Suprapubic skin (tissue), 3 donors: ENCODE measurements around the gene TGFB2.

Source experiments
- EP300 ChIP-seq: sonication (generic); formaldehyde crosslinking; IDR thresholded peaks from one replicate; pipeline ENCODE4 v1.6.1; 2017; ENCODE audit warnings: antibody characterized with exemption
- TF ChIP-seq, protein P1 (sequence below), 2 donors: fragments of 200-600 bp in 1 of 2; fragments of 450-650 bp in 1 of 2; sonication (generic) in 1 of 2; IDR thresholded peaks; one replicate each; pipeline ENCODE4 v1.5.1; 2016 to 2019; ENCODE audit warnings: antibody characterized with exemption in 2 of 2, mild to moderate bottlenecking in 1 of 2, moderate library complexity in 1 of 2

DNA sequence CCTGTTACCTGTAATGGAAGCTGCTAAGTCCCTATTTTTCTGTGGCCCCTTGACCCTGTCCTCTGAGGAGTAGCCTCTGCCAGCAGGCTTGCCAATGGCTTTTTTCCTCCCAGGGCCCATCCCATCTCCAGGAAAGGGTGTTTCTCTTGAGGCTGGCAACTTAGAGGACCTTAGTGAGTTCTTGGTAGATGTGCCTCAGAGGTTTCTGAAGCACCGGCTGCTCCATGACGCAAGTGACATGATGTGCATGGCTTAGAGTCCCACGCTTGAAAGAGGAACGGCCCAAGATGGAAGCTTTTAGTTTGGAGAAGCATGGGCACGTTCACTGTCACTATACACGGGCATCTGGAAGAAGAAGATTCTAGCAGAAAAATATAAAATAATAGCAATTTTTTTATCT, 63.0 kb downstream of the TGFB2 start:
- TF ChIP-seq, protein P1, sequence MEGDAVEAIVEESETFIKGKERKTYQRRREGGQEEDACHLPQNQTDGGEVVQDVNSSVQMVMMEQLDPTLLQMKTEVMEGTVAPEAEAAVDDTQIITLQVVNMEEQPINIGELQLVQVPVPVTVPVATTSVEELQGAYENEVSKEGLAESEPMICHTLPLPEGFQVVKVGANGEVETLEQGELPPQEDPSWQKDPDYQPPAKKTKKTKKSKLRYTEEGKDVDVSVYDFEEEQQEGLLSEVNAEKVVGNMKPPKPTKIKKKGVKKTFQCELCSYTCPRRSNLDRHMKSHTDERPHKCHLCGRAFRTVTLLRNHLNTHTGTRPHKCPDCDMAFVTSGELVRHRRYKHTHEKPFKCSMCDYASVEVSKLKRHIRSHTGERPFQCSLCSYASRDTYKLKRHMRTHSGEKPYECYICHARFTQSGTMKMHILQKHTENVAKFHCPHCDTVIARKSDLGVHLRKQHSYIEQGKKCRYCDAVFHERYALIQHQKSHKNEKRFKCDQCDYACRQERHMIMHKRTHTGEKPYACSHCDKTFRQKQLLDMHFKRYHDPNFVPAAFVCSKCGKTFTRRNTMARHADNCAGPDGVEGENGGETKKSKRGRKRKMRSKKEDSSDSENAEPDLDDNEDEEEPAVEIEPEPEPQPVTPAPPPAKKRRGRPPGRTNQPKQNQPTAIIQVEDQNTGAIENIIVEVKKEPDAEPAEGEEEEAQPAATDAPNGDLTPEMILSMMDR (IDR thresholded peaks at IDR 0.05): no peak
- TF ChIP-seq EP300: no peak
